NCI-H510A (cell line): ENCODE results near the gene TRIM52.

Experiments
- DNase-seq: peaks from one replicate; lab custom pipeline; 2025; lab: John Stamatoyannopoulos, UW

The TRIM52 gene

GRCh38 chr5:181258576-181258975, 2.4 kb downstream of the TRIM52 start:
- DNase-seq: no peak

DNA sequence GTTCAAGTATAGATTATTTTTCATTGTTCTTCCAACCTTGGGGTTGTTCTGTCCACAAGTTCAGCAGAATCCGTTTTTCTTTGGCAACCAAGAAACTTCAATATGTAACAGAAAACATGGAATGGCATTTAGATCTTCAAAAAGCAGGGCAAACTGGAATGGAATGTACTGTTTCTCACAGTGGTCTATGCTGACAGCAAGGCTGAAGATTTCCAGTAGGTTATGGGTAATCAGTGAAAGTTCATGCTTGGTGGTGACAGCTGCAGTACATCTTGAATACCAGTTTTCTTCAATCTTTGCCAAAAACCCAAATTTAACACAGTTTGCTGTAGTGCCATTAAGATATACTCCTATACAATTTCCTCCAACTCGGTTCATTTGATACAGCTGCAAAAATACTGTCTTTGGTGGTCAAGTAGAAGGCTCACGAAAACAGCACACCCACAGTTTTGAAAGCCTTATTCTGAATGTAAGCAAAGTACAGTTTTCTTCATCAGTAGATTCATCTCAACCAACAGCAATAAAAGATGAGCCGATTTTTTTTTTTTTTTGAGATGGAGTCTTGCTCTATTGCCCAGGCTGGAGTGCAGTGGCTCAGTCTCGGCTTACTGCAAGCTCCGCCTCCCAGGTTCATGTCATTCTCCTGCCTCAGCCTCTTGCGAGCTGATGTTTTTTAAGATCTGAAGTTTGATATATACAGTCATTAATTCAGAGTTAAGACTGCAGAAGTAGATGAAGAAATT, 4.9 kb downstream of the TRIM52 start:
- no peak for DNase-seq

GRCh38 chr5:181255276-181255675, 5.7 kb downstream of the TRIM52 start:
- DNase-seq: no peak

DNA sequence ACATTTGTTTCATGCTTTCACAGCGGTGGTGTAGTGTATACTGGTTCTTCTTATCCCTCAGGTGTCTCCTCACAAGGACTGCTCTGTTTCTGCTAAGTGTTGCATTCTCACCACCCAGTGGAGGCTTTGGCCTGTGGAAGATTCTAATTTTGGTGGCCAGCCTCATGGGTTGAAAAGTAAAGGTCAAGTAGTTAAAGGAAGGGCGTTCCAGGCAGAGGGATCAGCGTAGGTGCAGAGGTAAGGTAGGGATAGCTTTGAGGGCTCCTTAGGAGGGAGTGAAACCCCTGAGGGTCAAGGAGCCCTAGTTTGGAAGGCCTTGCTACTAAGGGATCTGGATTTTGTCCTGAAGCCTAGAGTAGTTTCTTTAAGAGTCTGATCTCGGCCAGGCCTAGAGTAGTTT, 12.7 kb downstream of the TRIM52 start:
- no peak for DNase-seq

DNA sequence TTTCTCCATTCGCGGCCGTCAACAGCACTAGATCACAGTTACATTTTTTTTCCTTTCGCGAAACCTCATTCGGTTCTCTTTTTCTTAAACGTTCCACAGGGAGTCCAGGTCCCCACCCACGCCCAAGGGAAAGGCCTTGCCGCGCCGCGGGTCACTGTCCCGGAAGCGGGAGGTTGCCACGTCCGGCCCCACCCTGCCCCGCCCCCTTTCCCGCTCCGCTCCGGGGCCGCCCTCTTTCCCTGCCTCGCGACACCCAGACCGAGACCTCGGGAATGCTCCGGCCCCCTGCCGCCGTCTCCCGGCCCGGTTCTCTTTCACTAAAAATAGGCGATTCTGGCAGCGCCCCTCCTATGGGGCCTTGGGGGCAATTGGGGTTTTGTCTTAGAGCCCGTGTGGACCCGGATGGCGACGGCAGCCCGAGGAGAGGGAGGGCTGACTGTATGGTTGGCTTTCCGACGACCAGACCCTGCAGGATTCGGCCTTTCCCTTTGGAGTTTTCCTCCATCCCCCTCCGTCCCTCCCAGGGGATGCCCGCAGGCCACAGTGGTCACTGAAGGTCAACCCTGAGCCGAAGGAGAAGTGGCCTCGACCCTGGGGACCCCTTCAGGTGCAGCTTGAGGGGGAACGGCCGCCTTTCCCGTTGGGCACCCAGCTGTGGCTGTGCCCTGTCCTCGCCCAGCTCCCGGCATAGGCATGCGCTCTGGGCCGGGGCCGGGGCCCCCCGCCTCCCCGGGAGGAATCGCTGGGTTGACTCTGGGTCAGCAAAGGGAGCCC, 14.5 kb downstream of the TRIM52 start:
- no peak for DNase-seq

- no peak for DNase-seq
Observed at GRCh38 chr5:181245427-181246275, 15.3 kb downstream of the TRIM52 start.

DNA sequence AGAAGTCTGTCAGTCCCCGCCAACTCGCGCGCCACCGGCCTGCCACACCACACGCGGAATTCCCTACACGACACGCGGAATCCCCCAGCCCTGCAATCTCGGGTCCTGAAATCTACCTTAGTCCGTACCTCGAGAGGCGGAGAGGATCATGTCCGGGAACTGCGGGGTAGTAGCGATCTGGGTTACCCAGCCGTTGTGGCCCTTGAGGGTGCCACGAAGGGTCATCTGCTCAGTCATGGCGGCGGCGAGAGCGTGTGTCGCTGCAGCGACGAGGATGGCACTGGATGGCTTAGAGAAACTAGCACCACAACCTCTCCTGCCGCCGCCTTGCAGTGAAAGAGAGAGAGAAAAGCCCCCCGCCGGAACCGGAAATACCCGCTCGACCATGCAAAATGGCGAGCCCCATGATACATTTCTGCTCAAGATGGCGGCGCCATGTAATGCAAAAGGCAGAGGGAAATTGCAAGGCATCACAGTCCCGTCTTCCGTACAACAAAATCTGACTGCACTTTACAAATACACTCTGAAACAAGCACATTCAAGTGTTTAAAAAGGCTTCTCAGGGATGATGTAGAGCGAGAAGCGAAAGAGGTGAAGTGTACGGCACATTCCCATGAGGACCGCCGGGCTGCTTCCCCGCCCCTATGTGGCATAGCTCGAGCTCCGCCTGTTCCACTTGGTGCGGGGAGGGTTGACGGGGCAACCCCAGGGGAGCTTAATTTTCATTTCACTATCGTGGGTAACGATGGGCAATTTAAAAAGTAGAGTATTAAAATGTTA, 17.2 kb downstream of the TRIM52 start, which contains the start of gene RACK1:
TSS of gene RACK1 (minus strand) at position 343 of the 780 bp plus-strand sequence. CDS start at position 237, 106 bp downstream.
- DNase-seq: no peak

GRCh38 chr5:181243018-181243563, 17.9 kb downstream of the TRIM52 start:
- no peak for DNase-seq

GRCh38 chr5:181242031-181242451, 18.9 kb downstream of the TRIM52 start:
- no peak for DNase-seq

GRCh38 chr5:181241393-181241975, 19.5 kb downstream of the TRIM52 start:
- DNase-seq: no peak

DNA sequence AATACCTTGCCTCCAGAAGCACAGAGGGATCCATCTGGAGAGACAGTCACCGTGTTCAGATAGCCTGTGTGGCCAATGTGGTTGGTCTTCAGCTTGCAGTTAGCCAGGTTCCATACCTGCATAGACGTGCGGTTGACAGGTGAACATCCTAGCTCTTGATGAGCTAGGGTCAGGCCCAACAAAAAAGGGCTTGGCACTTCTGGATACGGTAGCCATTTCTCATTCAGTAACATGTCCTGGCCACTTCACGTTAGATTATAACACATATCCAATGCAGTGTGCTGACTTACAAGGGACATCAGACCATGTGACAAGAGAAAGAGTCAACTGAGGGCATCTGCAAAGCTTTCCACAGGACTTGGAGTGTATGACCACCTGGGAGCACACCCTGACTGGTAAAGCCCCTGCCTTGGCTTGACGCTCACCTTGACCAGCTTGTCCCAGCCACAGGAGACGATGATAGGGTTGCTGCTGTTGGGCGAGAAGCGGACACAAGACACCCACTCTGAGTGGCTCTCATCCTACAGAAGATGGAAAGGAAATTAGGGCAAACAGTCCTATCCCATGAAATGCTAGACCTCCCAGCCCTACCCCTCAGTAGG, 21.8 kb downstream of the TRIM52 start:
- DNase-seq: no peak

GRCh38 chr5:181237729-181238385, 23.1 kb downstream of the TRIM52 start:
- no peak for DNase-seq

DNA sequence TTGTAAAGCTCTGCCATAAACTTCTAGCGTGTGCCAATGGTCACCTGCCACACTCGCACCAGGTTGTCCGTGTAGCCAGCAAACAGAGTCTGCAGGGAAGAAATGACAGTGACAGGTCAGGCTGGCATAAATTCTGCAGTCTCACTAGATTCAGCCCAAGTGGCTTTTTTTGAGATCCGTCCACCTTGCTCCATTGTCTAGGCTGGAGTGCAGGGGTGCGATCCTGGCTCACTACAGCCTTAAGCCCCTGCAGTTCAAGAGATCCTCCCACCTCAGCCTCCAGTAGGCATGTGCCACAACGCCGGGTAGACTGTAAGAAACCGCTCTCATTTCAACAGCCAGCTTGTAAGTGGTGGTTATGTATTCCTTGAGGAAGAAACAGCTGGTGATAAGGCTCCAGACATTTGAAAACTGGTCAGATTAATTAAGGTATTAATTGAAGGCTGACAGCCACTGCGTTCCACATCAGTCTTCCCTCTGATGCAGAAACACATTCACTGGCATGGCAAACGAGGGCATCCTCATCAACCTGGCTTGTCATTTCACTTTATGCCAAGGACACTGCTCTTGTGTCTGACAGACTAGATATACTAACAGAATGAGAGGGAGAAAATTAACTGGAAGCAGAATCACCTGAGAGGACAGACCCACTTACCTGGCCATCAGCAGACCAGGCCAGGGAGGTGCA, 23.8 kb downstream of the TRIM52 start:
- DNase-seq: no peak

GRCh38 chr5:181236471-181236870, 24.5 kb downstream of the TRIM52 start:
- DNase-seq: no peak

DNA sequence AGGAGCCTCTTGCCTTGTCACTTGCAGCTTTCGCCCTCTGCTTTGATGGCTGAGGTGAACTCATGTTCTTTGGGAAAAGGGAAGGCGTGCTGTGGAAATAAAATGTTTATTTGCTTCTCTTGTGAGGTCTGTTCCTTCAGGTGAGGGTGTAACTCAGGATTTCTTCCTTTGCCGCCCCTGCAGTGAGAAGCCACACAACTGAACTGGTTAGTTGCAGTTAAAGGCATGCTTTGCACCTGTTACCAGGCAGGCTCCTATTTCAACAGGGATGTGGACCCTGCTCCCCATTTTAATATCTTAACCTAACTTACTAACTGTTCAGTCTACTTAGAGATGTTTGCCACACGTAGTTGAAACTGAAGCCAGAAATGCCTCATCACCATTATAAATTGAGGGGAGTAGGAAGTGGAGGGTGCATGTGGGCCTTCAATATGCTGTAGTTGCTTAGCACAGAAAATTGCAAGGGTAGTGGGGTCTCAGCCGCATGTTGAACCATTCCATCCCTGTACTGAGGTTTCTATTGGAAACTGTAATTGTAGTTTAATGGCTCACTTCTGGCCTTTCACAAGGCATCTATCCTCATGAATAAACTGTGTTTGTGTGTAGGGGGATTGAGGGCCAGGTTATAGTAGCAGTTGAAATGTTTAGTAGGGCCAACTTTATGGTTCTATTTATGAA, 25.1 kb downstream of the TRIM52 start:
- no peak for DNase-seq

GRCh38 chr5:181235323-181235688, 25.6 kb downstream of the TRIM52 start:
- DNase-seq: no peak

- no peak for DNase-seq
Observed at GRCh38 chr5:181234455-181235306, 26.3 kb downstream of the TRIM52 start.
